ENCODE results near the gene PTPRT.

DNA sequence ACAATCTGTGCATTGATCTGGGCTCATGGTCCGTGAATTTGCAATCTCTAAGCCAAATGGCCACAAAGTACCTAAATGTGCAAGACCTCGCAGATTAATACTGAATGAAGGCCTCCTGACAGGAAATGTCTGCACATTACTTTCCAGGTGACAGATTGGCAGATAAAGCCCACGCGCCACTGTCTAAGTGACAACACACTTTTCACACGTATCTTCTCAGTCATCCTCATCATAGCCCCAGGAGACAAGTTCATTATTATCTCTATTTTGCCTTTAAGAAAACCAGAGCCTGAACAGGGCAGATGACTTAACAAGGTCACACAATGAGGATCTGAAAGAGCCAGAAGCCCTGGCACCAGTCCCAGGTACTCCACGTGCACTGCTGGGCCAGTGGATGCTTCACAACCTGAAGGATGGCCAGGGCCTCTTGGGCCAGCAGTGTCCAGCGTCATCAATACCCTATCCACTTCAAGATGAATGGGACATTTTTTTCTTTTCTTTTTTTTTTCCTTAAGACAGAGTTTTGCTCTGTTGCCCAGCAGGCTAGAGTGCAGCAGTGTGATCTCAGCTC lies 266.3 kb downstream of the PTPRT start:
- TF ChIP-seq, protein P1, sequence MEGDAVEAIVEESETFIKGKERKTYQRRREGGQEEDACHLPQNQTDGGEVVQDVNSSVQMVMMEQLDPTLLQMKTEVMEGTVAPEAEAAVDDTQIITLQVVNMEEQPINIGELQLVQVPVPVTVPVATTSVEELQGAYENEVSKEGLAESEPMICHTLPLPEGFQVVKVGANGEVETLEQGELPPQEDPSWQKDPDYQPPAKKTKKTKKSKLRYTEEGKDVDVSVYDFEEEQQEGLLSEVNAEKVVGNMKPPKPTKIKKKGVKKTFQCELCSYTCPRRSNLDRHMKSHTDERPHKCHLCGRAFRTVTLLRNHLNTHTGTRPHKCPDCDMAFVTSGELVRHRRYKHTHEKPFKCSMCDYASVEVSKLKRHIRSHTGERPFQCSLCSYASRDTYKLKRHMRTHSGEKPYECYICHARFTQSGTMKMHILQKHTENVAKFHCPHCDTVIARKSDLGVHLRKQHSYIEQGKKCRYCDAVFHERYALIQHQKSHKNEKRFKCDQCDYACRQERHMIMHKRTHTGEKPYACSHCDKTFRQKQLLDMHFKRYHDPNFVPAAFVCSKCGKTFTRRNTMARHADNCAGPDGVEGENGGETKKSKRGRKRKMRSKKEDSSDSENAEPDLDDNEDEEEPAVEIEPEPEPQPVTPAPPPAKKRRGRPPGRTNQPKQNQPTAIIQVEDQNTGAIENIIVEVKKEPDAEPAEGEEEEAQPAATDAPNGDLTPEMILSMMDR (IDR thresholded peaks at IDR 0.05): no peak
- no peak for TF ChIP-seq ZFX (IDR thresholded peaks at IDR 0.05; ENCODE audit: borderline replicate concordance)

Data from 22Rv1 (cell line).